Heart left ventricle (tissue), 13 donors: Measurements from ENCODE around the gene SYNPO2L.
"Not testable (repeated sequence)": the region's sequence is repeated elsewhere in the genome, so short reads cannot be mapped to it uniquely, and the experiment has no call there.

Source experiments
- POLR2A ChIP-seq, 2 donors: fragments of 450-650 bp; IDR thresholded peaks; one replicate each; pipeline ENCODE4 v1.6.1; 2017; ENCODE audit warnings: antibody characterized with exemption in 2 of 2, mild to moderate bottlenecking in 2 of 2, moderate library complexity in 2 of 2
- TF ChIP-seq, protein P1 (sequence below), 12 donors: fragments of 200-600 bp; sonication (generic) in 4 of 12; IDR thresholded peaks; one replicate each; pipeline versions ENCODE4 v1.5.0 to v1.8.0; 2018 to 2022; ENCODE audit warnings: antibody characterized with exemption in 12 of 12, mild to moderate bottlenecking in 5 of 12
- donor health status: ischemic (EF 13 %, LVEDD 7.1; RV severe dilation, severe dysfunction).
- donor health status: DM: no; HTN: yes; CAD: no.
- donor health status: DM: no; HTN: no; CAD: no.
- donor health status: ischemic (EF 25% LVEDD 6.9; RV normal size, moderate dysfunction).
- donor health status: ischemic (EF 25% LVEDD 5.7; RV mildly dilated, moderate dysfunction).
- donor health status: ischemic (EF 35%, LVEDD 5.7; RV mildly dilated, moderate dysfunction).
- donor health status: nonischemic (EF 11% LVEDD 7.7; RV severe dilation, severe dysfunction).
- donor health status: DM: yes; HTN: yes; CAD: no.
- donor health status: PGD.
- donor health status: ischemic (EF 29% LVEDD 5.4; RV normal size, mild dysfunction).
- donor health status: nonischemic (EF 23%, LVEDD 6.1; RV moderate dilation, normal function).

DNA sequence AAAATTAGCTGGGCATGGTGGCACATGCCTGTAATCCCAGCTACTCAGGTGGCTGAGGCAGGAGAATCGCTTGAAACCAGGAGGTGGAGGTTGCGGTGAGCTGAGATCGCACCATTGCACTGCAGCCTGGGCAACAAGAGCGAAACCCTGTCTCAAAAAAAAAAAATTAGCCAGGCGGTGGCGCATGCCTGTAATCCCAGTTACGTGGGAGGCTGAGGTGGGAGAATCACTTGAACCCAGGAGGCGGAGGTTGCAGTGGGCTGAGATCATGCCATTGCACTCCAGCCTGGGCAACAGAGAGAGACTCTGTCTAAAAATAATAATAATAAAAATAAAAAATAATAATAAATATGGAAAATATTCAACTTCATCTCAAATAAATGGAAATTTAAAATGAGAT is 38.7 kb downstream of the SYNPO2L start:
- TF ChIP-seq, protein P1, sequence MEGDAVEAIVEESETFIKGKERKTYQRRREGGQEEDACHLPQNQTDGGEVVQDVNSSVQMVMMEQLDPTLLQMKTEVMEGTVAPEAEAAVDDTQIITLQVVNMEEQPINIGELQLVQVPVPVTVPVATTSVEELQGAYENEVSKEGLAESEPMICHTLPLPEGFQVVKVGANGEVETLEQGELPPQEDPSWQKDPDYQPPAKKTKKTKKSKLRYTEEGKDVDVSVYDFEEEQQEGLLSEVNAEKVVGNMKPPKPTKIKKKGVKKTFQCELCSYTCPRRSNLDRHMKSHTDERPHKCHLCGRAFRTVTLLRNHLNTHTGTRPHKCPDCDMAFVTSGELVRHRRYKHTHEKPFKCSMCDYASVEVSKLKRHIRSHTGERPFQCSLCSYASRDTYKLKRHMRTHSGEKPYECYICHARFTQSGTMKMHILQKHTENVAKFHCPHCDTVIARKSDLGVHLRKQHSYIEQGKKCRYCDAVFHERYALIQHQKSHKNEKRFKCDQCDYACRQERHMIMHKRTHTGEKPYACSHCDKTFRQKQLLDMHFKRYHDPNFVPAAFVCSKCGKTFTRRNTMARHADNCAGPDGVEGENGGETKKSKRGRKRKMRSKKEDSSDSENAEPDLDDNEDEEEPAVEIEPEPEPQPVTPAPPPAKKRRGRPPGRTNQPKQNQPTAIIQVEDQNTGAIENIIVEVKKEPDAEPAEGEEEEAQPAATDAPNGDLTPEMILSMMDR (IDR thresholded peaks at IDR 0.05) = not testable (repeated sequence)
- not testable (repeated sequence) for TF ChIP-seq POLR2A (IDR thresholded peaks at IDR 0.05)
